AG08396 (cell line): ENCODE measurements around the gene NPAS3.

Experiments used
- DNase-seq: peaks from one replicate; pipeline ENCODE4 v3.0.0; 2012; ENCODE audit warnings: low spot score, mixed read lengths

The NPAS3 gene

DNA sequence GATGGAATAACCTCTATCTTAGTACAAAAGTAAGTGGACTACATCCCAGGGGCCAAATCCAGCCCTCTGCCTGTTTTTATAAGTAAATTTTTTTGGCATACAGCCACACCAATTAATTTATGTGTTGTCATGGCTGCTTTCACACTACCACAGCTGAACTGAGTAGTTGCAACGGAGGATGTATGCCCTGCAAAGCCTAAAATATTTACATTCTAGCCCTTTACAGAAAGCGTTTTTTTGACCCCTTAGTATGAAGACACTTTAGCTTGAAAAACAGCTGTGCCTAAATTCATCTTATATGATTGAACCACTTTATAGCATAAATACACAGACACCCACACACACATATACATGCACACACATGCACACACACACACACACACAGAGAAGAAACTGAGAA, 510.6 kb downstream of the NPAS3 start:
- no peak for DNase-seq

DNA sequence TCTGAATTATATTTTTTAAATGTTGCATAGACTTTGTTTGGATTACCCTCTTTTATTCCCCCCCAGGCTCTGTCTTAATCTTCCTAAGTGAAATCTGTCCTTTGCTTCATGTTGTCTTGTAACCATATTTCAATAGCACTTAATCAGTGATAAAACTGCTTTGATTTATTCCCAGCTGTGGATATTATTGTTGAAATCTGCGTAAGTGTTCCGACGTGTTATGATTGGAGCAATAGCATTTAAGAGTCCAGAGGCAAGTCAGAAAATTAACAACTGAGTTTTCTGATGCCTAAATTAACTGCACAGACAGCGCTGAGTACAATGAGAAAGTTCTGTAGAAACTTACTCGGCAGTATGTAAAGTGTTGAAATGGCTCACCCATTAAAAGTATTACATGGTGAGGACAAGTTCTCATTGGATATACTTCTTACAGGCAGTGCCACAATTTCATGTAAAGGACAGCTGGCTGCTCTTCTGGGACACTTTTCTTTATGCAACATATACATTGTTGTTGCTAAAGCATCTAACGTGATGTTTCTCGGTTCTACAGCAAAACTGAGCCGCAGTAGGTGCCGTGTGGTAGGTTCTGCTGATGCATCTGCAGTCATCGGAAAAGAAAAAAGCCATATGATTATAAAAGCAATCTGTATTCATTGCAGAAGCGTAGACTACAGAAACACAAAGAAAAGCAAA, 511.2 kb downstream of the NPAS3 start:
- no peak for DNase-seq

- no peak for DNase-seq
These were observed 511.7 kb downstream of the NPAS3 start for GRCh38 chr14:33450416-33450815.

DNA sequence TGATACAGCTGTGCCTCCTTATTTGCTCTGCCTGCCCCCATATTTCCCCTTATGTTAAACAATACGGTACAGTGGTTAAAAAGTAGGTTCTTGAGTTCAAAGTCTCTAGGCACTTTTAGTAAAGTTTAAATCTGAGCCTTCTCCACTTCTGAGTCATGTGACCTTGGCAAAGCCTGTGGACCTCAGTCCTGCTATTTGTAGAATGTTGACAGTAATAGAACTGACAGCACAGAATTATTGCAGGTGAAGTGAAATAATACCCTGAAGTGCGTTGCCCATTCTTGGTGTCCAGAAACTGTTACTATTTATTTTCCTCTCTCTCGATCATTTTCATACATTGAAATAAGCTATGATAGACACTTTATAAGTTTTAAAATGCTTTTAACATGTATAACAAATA, 512.5 kb downstream of the NPAS3 start:
- no peak for DNase-seq

- no peak for DNase-seq
These were observed 514.3 kb downstream of the NPAS3 start for GRCh38 chr14:33452995-33453394.

DNA sequence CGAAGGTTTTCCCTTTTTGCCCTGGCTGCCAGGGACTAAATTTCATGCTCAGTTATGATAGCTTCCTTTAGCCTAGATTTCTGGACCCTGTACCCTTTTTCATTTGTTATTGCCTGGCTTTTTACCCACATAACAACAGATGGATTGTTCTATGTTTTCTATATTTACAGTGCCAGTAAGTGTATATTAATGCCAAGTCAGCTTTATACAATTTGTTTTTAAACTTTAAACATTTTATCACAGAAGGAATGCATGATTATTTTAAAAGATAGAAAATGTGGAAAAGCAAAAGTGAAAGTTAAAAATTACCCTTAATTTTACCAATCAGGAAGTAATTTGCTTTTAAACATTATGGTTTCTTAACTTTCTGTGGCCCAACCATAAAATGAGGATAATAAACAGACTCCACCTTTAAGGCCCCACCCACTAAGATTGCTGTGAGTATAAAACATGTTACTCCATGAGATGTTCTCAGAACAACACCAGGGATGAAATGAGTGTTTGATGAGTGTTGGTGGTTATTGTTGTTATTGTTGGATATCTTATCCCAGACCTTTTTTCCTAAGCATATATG, 515.4 kb downstream of the NPAS3 start:
- DNase-seq: no peak

- DNase-seq: no peak
These were observed 516.0 kb downstream of the NPAS3 start for GRCh38 chr14:33454707-33455106.

- DNase-seq: no peak
These were observed 517.1 kb downstream of the NPAS3 start for GRCh38 chr14:33455654-33456345.

DNA sequence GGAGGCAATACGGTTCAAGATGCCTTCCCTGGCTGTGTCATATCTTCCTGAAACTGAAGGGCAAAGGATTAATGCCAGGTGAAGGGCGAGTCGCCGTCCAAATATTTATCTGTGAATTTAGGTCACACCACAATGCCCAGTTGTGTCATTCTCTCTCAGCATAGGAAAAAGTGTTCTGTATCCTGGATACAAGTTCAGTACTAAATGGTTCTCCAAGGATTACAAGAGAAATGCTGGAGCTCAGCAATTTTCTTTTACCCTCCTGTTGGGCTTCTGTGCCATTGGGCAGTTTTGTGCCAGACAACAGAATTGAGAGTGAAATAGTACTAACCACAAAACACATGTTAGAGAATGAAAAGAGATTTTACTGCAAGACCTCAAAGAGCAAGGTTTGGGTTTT, 518.3 kb downstream of the NPAS3 start:
- no peak for DNase-seq

DNA sequence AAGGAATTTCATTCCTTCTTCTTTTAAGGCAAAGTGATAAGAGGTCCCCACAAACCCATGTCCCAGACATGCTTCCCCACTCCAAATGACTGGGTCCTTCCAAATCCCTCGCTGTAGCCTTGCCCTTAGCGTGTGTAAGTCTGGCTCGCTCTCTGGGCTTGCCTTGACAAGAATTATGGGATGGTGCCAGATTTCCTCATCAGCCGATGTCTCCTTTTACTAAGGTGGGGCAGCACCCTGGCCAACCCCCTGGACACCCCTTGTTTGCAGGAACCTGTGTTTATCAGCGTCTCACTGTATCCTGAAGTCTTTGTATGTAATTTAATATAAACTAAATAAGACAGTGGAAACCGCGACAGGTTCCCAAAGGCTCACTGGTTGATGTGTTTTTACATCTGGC, 518.9 kb downstream of the NPAS3 start:
- DNase-seq: no peak

DNA sequence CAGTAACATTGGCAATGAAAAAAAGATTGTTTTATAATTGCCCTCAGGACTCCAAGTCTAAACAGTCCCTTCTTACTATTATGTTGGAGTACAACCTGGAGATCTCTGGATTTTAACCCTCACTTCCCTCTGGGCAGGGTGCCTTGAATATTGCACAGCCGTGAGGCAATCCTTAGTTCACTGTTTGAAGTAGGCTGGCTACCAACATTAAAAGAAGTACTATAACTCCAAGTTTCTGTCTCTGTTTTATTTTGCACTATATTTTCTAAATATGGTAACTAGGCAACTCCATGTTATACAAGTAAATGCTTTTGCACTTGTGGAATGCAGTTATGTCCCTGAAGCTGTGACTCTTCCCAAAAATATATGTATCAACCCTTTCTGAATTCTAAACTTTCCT, 521.5 kb downstream of the NPAS3 start:
- no peak for DNase-seq

- no peak for DNase-seq
These were observed 522.4 kb downstream of the NPAS3 start for GRCh38 chr14:33461036-33461435.

DNA sequence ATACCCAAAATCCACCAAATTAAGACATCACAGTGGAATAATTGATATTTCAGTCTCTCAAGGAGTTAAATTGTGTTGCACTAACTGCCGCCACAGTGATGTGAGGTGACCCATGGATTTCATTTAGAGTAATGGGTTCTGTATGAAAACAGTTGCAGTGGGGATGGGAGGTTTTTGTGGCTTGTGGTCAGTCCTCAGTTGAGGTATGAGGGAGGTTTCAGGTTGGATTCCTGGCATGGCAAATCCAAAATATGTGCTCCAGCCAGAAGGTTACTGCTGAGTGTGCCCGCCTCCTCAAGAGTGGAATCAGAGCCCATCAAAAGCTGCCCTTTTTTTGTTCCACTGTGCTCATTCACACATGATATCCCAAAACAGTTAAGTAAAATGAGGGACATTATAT, 525.1 kb downstream of the NPAS3 start:
- DNase-seq: no peak

DNA sequence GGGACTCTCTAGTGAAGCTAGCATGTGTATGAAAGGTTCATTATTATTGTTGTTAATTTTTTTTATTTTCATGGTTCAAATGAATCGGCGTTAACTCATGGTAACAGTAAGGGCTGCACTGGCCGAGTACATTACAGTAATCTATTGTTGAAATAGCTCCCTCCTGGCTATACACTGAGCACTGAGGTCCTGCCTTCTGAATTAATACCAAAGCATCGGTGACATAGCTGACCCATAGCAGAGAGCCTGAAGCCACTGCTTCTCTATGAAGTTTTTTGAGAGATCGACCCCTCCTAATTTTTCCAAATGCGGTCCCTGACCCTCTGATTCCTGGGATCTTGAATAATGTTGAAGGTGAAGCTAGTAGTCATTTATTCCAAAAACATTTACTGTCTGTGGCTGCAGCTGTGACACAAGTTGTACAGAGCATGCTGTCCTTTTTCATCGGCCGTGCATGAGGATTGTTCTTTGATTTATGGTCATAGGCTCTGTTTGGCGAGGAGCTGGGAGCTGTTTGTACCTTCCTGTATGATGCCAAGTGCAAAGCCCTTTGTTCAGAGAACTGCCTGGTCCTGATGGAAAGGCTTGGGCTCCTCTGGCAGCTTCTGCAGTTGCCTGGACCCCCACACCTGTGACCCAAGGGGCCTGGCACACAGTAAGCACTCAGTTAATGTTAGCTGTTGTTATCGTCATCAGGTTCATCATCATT, 525.7 kb downstream of the NPAS3 start:
- no peak for DNase-seq

DNA sequence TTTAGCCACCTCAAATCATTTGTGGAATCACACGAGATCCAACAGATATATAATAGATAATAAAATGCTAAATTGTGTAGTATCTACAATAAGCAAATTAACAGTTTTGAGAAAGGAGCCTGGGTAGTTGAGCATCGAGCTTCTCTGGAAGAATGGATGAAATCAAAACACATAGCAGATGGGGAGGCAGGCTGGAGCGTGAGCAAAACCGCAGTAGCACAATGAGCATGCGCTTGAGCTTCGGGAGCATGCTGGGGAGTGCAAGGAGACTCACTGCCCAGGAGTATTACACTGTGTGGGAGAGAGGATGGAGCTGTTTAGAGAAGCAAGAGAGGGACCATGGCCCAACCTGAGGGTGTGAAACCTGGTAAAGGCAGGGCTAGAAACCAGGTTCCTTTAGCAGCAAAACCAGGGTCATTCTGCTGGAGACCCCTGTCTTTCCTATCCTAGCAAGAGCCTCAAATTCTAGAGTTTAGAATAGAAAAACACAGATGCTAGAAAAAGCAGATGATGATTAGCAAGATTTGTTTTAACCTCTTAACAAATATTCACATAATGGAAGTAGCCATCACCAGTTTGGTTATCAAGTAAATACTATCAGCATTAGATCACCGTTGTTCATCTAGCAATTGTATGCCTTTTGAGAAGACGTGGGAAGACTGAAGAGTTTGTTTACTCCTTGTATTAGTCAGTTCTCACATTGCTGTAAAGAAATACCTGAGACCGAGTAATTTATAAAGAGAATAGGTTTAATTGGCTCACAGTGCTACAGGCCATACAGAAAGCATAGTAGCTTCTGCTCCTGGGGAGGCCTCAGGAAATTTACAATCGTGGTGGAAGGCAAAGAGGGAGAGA, 527.4 kb downstream of the NPAS3 start:
- DNase-seq: no peak

- DNase-seq: no peak
These were observed 529.3 kb downstream of the NPAS3 start for GRCh38 chr14:33467971-33468370.

DNA sequence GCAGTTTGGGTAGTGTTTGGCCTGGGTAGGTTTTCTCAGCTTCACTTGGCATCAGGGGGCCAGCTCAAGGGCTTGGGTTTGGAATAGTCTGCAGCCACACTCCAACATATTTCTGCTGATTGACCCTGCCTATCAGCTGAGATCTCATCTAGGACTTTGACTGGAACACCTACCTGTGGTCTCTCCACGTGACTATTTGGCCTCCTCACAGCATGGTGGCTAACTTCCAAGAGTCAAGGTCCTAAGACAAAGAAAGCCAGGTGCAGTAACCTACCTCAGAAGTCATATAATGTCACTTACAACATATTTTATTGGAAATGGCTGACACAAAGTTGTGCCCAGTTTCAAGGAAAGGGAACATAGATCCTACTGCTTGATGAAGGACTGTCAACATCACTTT, 531.2 kb downstream of the NPAS3 start:
- no peak for DNase-seq

- no peak for DNase-seq
These were observed 533.1 kb downstream of the NPAS3 start for GRCh38 chr14:33471776-33472175.

- DNase-seq: no peak
These were observed 536.9 kb downstream of the NPAS3 start for GRCh38 chr14:33475623-33476022.

GRCh38 chr14:33477797-33478196, 539.1 kb downstream of the NPAS3 start:
- DNase-seq: no peak

DNA sequence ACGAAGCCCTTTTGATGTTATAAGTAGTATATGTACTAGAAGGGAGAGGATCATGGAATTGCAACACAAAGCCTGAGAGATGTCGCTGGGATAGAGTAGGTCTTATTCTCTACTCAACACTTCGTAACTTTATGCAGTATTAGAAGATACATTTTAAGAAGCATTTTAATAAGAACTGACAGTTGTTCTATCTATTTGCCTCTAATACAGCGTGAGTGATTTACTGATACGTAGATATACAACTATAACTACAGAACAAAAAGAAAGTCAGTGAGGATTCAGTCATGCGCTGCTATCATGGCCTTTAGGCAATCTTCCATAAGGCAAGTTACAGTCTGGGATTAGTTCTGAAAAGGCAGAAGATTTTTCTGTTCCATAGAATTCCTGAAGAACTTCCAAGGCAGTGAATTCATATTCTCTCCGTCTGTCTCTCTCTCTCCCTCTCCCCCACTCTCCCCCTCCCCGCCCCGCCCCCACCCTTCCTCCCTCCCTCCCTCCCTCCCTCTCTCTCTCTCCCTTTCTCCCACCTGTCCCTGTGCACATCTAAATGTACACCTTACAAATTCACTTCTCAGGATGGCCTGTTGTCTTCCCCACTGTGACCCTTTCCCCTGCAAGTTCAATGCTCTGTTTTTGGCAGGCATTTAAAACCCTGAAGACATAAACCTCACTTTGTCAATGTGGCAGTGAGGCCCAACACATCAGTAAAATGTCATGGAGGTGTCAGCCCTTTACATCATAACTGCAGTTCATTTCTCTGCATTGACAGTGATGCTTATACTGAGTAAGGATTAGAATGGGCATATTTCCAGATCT, 541.6 kb downstream of the NPAS3 start:
- DNase-seq: no peak
